ENCODE data around the gene SLC37A2.
"Not testable (repeated sequence)": the region's sequence is repeated elsewhere in the genome, so short reads cannot be mapped to it uniquely, and the experiment has no call there.

The SLC37A2 gene

DNA sequence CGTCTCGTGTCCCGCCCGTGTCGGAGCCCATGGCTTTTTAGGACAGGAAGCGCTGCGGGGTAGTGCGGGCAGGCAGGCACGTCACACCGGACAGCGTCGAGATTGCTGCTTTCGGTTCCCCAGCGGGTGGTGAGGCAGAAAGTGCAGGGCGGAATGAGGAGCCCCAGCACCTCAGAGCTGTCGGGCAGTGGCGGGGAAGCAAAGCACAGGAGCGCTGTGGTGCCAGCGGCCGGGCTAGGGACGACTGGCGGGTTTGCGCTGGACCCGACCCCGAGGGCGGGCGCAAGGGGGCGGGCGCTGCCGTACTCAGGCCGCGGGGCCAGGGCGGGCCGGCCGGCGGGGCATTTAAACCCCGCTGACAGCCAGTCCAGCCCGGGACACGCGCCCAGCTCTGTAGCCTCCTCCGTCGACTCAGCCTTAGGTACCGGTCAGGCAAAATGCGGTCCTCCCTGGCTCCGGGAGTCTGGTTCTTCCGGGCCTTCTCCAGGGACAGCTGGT is at the start of gene SLC37A2:
SLC37A2 (plus strand) TSS at position 375 of the 498 bp plus-strand sequence; CDS start at position 438, 63 bp downstream.
- peak; percentile 88 to 91 (median 89) for DNase-seq

DNA sequence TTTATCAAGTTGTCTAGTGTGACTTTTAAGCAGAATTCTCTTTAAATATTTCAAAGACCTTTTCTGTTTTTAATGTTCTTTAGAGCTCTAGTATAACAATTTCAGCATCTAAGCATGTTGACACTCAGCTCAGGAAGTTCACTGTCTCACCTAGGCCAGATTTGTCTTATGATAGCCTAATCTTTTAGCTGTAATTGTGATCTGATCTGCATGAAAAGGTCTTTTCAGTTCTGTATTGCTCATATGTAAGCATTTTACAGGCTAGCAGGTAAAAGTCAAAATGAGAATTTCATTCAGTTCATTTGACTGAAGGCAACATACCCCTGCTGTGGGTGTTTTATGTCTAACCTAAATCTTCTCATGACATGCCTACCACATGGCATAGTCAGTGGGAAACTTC is 46.7 kb upstream of the SLC37A2 start:
- no peak for DNase-seq

DNA sequence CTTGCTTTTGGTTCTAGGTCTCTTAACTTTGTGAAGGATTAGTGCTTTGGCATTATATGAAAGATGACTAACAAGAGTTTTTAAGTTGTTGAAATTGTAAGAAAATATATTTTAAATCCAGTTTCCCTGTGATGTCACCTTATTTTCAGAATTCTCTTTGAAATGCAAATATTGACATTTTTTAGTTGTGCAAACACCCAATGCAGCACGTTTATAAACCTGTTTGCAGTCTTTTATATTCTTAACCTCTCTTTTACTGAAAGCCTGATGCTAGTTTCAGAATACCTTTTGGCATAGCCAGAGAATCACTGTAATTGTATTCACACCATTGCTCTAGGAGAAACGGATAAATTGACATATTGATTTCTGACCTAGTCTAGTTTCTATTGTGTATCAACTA is 42.8 kb upstream of the SLC37A2 start:
- no peak for DNase-seq

DNA sequence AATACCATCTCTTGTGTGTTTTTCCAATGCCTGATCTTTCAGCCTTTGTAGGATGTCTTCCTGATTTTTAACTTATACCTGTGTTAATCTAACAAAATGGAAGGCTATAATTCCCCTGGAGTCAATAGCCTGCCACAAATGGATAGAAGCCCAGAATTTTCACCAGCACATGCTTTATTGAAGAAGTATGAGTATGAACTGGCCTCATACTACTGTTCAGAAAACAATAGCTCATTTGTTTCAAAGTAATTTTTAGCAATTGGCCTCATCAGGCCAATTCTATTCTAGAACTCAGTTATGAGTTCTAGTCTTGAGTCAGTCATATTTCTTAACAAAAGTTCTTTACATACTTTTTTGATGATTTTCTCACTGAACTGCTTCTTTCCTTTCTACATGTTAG is 40.6 kb upstream of the SLC37A2 start:
- no peak for DNase-seq

DNA sequence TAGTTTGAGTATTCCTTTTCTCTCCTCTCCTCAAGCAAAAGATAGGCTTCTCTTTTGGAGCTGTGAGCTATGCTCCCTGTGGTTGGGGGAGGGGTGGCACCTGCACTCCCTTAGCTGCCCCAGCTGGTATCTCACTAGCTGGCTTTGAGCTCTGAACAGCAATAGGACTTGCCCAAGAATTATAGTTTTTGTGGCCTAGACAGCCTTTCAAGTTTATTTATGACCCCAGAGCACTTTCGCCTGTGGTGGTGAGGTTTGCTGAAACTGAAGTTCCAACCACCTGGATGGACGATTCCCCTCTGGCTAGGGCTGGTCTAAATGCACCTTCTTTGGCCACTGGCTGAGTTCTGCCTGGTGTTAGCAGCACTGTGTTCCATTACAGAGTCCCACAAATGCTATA is 37.1 kb upstream of the SLC37A2 start:
- DNase-seq = no peak

DNA sequence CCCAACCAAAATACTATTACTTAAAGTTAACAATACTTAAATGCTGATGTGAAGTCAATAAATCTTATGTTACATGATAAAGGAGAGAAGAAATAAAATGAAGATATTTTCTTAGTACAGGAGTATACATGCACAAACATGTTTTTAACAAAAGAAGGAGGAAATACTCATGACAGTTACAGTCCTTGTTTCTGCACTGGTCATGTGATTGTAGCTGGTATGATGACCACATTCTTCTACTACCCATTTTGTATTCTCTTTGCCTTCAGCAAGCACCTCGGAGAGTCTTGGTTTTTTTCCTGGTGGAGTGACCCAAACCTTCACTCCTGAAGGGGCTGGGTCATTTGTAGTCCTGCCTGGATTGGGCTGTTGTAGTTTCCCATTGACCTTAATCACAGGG is 33.7 kb upstream of the SLC37A2 start:
- peak in 1 of 3 donors; percentile 8 for DNase-seq

DNA sequence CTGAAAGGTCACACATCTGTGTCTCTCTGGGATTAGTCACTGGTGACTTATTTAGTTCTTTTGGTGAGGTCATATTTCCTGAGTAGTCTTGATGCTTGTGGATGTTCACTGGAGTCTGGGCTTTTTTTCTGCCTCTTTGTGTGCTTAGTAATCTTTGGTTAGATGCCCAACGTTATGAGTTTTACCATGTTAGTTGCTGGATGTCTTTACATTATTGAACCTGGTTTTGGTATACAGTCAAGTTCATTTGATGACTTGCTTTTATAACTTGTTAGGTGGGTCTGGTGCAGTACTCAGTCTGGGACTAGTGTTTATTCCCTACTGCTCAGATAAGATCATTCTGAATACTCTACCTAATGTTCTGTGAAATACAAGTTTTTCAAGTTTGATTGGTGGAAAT is 26.2 kb upstream of the SLC37A2 start:
- DNase-seq = peak; percentile 53 to 84 (median 82)

DNA sequence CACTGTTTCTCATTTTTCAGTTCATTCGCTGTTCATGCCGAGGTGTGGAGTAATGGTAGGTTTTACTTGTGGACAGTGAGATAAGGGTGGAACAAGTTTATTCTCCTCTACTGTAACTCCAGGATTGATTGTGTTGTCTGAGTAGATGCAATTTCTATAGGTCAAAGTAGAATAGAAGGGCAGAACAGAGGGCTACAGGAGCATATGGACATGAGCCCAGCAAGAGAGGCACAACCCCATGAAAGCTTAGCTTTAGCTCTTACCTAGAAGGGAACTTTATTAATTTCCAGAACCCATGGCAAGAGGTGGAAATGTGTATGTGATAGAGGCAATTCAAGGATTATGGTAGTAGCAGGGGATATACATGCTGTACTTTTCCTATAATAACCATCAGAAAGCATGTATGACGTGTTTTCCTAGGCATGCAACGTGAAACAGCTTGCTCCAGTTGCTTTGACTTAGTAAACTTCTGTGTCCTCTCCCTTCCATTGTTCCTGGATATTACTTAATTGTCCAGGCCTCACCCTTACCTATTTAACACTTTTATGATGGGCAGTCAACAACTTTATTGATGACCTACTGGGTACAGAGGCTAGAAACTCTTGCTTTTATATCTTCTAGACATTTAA is 13.8 kb upstream of the SLC37A2 start:
- DNase-seq = no peak

DNA sequence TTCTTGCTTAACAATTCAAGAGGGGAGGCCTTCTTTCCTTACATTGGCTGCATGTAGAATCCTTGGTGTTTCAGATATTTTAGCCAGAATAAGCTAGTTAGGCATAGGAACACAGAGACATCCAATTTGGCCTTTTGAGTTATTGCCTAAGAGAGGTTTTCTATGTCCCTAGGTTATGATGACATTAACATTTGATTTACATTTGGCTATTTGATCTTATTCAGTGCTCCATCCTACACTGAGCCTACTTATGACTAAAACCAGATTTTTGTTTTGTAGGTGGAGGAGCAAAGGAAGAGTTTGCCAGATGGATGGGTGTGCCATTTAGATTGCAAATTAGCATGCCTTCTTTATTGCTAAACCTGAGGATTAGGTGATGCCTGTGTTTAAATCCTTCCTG is 11.1 kb upstream of the SLC37A2 start:
- no peak for DNase-seq

DNA sequence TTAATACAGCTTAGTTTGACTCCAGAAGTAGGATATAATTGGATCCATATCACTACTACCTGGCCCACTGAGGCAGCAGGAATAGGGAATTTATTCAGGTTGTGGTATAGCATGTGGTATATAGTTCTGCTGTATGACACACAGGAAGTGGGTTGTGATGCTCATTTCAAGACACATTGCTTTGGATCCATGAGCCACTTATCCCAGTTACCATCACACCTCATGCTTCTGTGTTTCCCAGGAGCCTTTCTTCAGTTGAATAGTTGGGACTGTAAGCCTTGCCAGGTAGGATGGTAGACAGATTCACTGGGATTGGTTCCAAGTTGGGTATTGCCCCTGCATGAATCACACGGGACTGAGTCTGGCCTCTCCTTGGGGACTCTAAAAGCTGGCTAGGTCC is 9.9 kb upstream of the SLC37A2 start:
- DNase-seq = no peak

DNA sequence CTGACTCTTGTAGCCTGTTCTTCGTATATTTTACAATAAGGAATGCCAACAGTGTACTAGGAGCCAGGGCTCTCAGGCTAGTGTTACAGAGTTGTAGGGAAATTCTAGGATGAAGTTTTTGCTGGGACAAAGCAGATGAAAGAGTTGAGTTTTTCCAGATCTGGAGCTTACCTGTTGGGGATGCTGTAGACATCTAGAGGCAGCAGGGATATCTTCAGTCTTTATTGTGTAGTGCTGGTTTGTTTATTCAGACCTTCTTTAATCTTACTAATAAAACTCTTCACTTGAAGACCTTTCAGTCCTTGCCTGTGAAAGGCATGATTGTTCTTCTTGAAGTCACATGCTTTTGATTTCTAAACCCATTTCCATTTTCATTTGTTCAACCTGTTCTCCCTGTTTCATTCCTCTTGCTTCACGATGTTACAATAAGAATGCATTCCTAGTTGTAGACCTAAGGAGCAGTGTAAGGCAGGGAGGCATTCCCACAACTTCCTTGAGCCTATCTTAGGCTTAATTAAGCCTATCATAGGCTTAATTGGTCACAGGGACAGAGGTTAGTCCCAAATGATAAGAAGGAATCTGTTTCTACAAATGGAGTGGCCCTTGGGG is 7.9 kb upstream of the SLC37A2 start:
- DNase-seq = no peak

DNA sequence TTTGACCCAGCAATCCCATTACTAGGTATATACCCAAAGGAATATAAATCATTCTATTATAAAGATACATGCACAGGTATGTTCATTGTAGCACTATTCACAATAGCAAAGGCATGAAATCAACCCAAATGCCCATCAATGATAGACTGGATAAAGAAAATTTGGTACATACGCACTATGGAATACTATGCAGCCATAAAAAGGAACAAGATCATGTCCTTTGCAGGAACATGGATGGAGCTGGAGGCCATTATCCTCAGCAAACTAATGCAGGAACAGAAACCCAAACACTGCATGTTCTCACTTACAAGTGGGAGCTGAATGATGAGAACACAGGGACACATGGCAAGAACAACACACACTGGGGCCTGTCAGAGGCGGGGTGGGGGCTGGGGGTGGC is 7.0 kb upstream of the SLC37A2 start:
- DNase-seq = not testable (repeated sequence)

DNA sequence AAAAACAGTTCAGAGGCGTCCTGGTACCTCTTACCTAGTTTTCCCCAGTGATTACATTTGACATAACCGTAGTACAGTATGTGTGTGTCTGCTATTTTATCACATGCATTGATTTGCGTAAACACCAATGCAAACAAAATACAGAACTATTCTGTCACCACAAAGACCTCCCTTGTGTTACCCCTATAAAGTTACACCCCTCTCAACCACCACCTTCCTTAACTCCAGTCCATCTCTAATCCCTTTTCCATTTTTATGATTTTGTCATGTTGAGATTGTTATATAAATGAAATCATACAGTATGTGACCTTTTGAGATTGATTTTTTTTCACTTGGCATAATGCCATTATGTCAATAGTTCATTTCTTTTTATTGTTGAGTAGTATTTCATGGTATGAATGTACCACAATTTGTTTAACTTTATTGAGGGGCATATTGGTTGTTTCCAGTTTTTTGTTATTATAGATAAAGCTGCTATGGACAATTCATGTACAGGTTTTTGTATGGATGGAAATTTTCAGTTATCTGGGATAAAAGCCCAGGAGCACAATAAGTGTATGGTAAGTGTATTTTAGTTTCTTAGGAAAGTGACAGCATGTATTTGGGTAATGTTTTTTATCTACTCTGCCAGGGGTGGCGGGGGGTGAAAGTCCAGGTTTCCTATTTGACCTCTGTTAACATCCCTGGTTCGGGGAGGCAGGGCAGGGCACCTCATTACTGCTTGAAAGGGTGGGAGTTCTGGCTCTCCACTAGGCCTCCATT is 6.0 kb upstream of the SLC37A2 start:
- no peak for DNase-seq

DNA sequence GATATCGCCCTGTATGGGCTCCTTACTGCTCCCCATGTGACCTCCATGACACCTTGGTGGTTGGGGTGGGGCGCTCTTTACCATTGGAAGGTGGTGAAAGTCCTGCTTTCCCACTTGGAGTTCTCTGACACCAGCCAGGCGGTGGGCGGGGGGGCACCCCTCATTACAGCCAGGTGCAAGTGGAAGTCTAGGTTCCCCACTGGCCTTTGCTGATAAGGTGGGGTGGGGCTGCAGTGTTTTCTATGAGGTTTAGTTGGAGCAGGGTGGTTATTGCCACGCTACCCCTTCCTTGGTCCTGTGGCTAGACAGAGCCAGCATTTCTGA is 5.5 kb upstream of the SLC37A2 start:
- DNase-seq = no peak

DNA sequence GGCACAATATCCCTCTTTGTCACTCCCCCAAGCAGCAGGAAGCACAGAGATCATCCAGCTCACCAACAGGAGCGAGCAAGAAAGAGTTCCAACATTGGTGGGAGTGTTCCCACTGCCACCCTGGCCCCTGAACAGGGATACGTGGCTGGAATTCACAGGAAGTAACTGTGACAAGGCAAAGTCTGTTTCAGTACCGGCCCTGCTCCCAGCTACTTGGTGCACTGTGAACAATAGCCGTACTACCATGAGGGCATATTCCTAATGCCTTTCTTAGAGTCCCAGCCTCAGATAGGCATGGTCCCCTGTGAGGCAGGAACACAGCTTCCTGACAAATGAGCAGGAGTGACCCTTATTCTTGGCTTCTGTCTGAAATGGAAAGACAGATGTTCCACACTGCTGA is 1.8 kb upstream of the SLC37A2 start:
- DNase-seq = no peak

DNA sequence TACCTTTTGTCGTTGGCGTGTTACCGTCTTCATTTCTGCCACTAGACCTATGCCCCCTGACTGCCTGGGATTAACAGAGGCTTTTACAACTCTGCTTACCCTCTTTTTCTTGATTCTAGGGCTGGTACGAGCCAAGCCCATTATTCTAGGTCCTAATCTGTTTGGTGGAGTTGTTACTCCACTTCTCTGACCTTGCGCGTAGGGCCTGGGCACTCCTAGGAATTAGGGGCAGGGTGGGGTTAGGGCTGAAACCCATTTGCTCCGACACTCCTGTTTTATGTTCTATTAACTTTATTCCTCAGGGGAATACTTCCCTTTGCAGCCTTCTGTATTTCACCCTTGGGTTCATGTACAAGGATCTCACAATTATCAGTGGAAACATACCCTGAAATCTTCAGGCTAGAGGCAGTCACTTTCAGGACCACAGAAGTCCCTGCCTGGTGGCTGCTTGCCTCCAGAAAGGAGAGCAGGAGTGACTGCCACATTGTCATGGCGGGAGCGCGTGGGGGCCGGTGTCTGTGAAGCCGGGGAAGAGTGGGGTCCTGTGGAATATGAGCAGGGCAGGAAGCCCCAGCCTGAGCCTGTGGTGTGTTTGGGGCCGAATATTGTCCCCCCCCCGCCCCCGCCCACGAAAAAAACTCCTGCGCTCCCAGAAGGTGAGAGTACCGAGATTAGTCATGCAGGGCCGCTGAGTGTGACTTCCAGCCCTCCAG is 731 bp upstream of the SLC37A2 start:
- no peak for DNase-seq

DNA sequence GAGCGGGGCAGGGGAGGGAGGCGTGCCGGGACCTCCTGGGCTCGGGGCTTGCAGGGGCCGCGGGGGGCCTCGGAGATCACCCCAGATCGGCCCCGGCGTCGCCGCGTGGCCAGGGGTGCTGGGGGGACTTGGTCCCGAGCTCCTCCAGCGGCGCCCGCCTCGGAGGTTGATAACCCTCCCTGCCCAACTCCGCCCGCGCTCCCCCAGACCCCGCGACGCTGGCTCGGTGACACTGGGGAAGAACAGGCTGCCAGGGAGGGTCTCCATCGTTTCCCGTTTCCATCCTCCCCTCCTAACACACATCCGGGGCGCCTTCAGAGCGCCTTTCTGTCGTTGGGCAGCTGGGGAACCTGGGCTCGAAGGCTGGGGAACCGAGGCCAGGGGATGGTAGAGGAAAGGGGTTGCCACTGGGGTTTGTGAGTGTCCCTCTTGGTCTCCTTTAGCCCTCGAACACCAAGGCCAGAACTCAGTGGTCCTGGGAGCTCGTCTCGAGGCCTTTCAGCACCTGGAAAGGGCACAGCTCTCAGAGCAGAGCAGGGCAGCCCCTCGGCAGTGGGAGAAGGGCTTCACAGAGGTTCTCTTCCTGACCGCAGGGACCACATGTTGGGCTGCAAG is 431 bp downstream of the SLC37A2 start:
- DNase-seq = peak in 2 of 3 donors; percentile 18 to 35

DNA sequence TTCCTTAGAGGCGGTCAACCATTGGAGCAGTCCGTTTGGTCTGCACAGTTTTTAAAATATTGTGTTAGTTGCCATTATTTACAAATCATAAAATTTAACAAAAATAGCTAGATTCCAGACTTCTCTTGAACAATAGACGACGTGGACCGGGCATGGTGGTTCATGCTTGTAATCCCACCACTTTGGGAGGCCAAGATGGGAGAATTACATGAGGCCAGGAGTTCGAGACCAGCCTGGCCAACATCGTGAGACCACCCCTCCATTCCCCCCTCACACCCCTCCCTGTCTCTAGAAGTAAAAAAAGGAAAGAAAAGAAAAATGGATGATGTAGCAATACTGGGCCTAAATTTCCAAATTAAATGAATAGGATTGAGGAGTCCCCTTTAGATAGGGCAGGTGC is 965 bp downstream of the SLC37A2 start:
- no peak for DNase-seq

DNA sequence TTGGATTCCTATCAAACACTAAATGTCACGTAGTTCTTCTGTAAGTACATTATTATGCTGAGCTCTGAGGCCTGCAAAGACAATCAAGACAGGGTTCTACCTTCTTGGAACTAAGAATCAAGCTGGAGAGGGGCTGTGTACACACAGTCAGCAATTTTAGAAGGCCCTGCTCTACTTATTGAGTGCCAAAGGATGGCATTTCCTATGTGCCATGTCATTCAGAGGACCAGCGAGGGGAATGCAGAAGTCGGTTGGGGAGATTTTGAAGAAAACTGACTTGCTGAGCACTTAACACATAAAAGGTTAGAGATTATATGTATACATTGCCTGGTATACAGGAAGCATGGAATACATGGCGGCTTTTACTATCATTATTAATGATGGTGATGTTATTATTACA is 5.3 kb downstream of the SLC37A2 start:
- DNase-seq = peak; percentile 31 to 48 (median 38)

DNA sequence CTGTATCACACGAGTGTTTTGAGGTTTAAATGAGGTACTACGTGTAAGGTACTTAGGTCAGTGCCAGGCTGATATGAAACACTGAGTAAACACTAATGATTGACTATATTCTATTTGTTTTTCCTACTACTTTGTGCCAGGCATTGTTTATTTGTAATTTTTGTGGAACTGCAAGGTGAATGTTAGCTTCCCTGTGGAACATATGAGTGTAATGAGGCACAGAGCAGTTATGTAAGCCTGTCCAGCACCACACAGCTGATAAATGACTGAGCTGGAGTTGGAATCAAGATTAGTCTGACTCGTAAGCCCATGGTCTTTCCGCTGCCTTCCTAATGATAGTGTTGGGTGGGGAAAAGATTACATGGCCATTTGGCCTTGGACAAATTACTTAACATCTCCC is 5.9 kb downstream of the SLC37A2 start:
- peak; percentile 36 to 49 (median 40) for DNase-seq

DNA sequence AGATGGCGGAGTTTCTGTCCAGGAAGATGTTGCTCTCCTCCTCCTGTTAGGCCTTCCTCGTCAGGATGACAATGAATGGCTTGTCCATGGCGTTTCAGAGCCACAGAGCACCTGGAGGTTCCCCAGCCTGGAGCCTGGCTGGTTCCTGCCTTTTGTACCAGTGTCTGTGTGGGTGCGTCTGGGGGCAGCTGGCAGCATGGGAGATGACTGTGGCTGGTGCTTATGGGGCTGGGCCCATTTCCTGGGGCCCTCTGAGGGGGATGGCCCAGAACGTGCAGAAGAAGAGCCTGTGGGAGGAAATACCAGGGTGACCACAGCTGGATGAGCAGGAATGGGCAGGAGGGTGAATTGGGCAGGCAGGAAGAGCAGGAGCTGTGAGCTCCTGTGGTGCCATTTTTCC is 6.7 kb downstream of the SLC37A2 start:
- peak; percentile 49 to 54 (median 50) for DNase-seq

DNA sequence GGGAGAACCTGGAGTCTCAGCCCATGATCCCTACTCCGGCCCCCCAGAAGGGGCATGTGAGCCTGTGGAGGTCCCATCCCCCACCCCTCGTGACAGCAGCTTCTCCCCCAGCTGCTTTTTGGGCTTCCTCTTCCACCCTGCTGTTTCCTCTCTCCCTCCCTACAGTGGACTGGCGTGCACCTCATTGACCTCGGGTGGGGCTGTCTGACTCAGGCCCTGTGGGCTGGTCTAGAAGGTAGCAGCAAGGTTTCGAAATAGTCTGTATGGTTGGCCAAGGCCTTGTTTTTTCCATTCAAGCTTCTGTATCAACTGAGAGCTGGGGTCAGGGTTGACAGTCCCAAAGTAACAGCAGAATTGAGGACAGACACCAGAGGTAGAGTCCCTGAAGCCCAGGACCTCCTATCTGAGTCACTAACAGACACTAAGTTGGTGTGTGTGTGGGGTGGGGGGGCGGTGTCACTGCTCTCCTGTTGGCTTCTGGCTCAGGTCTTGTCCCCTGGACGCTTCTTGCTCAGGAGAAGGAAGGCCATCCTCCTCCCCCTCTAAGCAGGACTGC is 7.7 kb downstream of the SLC37A2 start:
- peak; percentile 85 to 89 (median 86) for DNase-seq

DNA sequence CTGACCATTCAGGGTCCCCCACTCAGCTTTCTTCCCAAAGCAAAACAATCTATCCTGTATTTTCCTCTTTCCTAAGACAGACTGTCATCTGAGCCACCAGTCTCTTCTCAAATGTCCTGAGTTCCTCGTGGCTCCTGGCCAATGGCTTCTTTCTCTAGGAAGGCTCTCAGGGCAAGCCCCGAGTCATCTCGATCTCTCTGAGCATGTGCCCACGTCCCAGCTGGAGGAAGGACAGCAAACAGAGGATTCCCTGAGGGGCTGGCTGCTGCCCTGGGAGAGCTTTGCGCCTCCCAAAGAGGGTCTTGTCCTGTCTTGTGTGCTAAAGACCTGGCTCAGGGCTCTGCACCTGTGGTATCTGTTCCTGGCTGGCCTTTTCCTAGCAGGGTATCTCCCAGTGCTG is 8.3 kb downstream of the SLC37A2 start:
- peak; percentile 36 to 70 (median 58) for DNase-seq

Data from suppressor macrophage treated with lipopolysaccharide for 1 hour (primary cell).